Colonic mucosa (tissue), 4 donors: ENCODE measurements around the gene HSF4. TPM values are rescaled to one million over a fixed set of nuclear protein-coding genes. Genes with fewer than 3 reads are reported as not detected.

ENCODE experiments used
- DNase-seq: peaks from one replicate; pipeline ENCODE4 v3.0.0-alpha.2; 2020
- H3K27ac ChIP-seq: fragments of 200-600 bp; one replicate; pipeline ENCODE4 v1.8.0; 2021
- H3K27me3 ChIP-seq: fragments of 200-600 bp; one replicate; pipeline ENCODE4 v1.8.0; 2021
- H3K36me3 ChIP-seq: fragments of 200-600 bp; one replicate; pipeline ENCODE4 v1.8.0; 2021
- H3K4me1 ChIP-seq: fragments of 200-600 bp; one replicate; pipeline ENCODE4 v1.8.0; 2021; ENCODE audit warnings: mild to moderate bottlenecking
- H3K4me3 ChIP-seq: fragments of 200-600 bp; one replicate; pipeline ENCODE4 v1.8.0; 2021
- H3K9ac ChIP-seq, 2 donors: one replicate each; pipeline ENCODE4 v1.7.0; 2013; ENCODE audit warnings: control low read depth in 2 of 2, low read depth in 2 of 2, low read length in 2 of 2
- H3K9me3 ChIP-seq: fragments of 200-600 bp; one replicate; pipeline ENCODE4 v1.8.0; 2021
- CTCF ChIP-seq: fragments of 200-600 bp; IDR thresholded peaks from one replicate; pipeline ENCODE4 v1.8.0; 2022; ENCODE audit warnings: antibody characterized with exemption, mild to moderate bottlenecking
- intact Hi-C: fragments of 100-400 bp; cut with DNase I; formaldehyde crosslinking; loops from one replicate; pipeline ENCODE4 v1.14.1; 2022
- total RNA-seq, 2 donors: library from RNA; stranded (reverse); fragmentation: NEBNext Ultra II Directional in 1 of 2; extraction: Animal tissue kit (Norgen Biotek cat#: 25700) in 1 of 2; gene quantifications; one replicate each; pipeline ENCODE4 v1.2.1, GENCODE V29; 2021
- donor health status: healthy.
- donor health status: DM: no; HTN: no; CAD: no.
- donor health status: DM: no; HTN: no; CAD: no.

HSF4 gene
- total RNA-seq, 2 donors from 2014 or later: 23.6 TPM

GRCh38 chr16:67141391-67141790, 23.2 kb upstream of the HSF4 start:
- TF ChIP-seq CTCF: no peak
- no peak for DNase-seq
- H3K36me3 ChIP-seq: peaks cover 3% of the 10 kb centered on the region

DNA sequence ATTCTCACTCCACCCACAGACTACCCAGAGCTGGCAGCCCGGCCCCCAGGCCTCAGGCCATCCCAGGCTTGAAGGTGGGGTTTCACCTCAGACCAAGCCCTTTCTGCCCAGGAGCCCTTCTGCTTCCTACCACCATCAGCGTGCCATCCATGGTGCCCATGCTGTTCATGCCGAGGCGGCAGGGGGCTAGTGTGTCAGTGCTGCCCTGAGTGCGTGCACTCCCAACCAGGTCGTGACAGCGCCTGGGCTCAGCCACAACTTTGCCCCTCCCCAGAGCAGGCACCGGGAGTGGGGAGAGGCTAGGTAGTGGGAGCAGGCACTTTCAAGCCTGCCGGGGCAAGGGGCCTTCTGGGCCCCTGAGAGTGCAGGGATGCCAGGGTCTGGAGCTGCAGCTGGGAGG, 22.2 kb upstream of the HSF4 start:
- TF ChIP-seq CTCF: no peak
- Histone ChIP-seq H3K27ac (no peak overlapping the region), H3K9me3 (no peaks in the 10 kb centered on the region), H3K27me3 (no peaks in the 10 kb centered on the region), H3K4me3 (no peak overlapping the region), H3K9ac (no peak overlapping the region), H3K36me3 (peaks cover 3% of the 10 kb centered on the region), H3K4me1 (no peaks in the 10 kb centered on the region)
- intact Hi-C loops: no loop called here
- DNase-seq: no peak

More at GRCh38 chr16:67141391-67141790, 23.2 kb upstream of the HSF4 start:
- no peak overlapping the region for H3K9ac ChIP-seq
- H3K4me3 ChIP-seq: no peak overlapping the region
- no peak overlapping the region for H3K27ac ChIP-seq
- H3K4me1 ChIP-seq: no peaks in the 10 kb centered on the region
- no peaks in the 10 kb centered on the region for H3K27me3 ChIP-seq
- intact Hi-C loops: no loop called here
- no peaks in the 10 kb centered on the region for H3K9me3 ChIP-seq

- intact Hi-C loops: no loop called here
- Histone ChIP-seq H3K4me1 (no peaks in the 10 kb centered on the region), H3K9me3 (no peaks in the 10 kb centered on the region), H3K9ac (no peak overlapping the region), H3K27ac (no peak overlapping the region), H3K4me3 (no peak overlapping the region), H3K36me3 (peaks cover 3% of the 10 kb centered on the region), H3K27me3 (no peaks in the 10 kb centered on the region)
- no peak for TF ChIP-seq CTCF
- DNase-seq: no peak
Measured at GRCh38 chr16:67144943-67145342, 19.6 kb upstream of the HSF4 start.

- Histone ChIP-seq H3K27ac (no peak overlapping the region), H3K9me3 (no peaks in the 10 kb centered on the region), H3K4me1 (no peaks in the 10 kb centered on the region), H3K9ac (no peak overlapping the region), H3K27me3 (no peaks in the 10 kb centered on the region), H3K4me3 (no peak overlapping the region), H3K36me3 (peaks cover 3% of the 10 kb centered on the region)
- no peak for DNase-seq
- TF ChIP-seq CTCF: no peak
- intact Hi-C loops: no loop called here
Measured at GRCh38 chr16:67145746-67146145, 18.8 kb upstream of the HSF4 start.

DNA sequence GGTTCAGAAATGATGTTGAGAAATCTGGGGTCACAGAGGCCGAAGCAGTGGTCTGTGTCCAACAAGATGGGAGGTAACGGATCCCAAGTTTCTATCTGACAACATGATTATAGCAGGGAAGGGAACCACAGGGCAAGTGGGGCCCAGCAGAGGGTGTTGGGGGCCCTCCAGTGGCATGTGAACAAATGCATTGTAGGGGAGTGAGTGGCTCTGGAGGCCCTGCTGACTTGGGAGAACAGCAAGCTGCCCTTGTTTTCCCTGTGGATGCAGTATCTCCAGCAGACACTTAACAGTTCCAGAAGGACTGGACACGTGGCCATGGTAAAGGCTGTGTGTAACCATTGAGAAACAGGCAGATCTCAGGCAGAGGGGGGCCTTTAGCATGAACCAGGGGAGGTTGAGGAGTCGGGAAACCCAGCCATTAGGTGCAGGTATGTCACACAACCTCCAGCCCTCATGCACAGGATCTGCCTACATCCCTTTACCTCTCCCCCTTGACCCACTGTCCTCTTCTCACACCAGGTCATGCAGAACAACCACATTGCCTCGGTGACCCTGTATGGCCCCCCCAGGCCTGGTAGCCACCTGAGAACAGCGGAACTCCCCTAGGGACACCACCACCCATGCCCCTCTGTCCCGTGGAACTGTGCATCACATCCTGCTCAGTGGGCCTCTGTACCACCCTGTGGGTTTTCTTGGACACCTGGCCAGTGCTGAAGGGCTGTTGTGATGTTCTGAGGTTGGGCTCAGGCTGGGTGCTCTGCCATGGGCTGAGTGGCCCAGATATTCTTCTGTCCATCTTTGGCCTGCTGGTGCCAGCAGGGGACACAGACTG, 17.8 kb upstream of the HSF4 start:
- intact Hi-C loops: no loop called here
- no peak for TF ChIP-seq CTCF
- H3K27me3 ChIP-seq: no peaks in the 10 kb centered on the region
- peaks cover 3% of the 10 kb centered on the region for H3K36me3 ChIP-seq
- H3K9me3 ChIP-seq: no peaks in the 10 kb centered on the region
- no peak overlapping the region for H3K9ac ChIP-seq
- H3K4me1 ChIP-seq: no peaks in the 10 kb centered on the region
- no peak overlapping the region for H3K4me3 ChIP-seq
- DNase-seq: no peak
- H3K27ac ChIP-seq: no peak overlapping the region
